Astrocyte of the cerebellum (primary cell): Measurements from ENCODE around the gene HK2.

Experiments used
- DNase-seq: peaks from one replicate; pipeline ENCODE4 v3.0.0-alpha.2; 2011; ENCODE audit warnings: low read depth
- H3K4me3 ChIP-seq: 2 replicates; pipeline ENCODE4 v1.5.1; 2011; ENCODE audit warnings: mild to moderate bottlenecking, low read depth, low read length, moderate library complexity
- in situ Hi-C: cut with HindIII; loops from 2 replicates; pipeline ENCODE4 v1.10.0; 2017; ENCODE audit warnings: low sequenced_read_pairs
- TF ChIP-seq, protein P1 (sequence below): IDR thresholded peaks from 2 replicates; pipeline ENCODE4 v1.5.1; 2012; ENCODE audit warnings: low read length, low read depth, moderate library complexity, mild to moderate bottlenecking; ENCODE audit errors: missing control alignments

Gene HK2

DNA sequence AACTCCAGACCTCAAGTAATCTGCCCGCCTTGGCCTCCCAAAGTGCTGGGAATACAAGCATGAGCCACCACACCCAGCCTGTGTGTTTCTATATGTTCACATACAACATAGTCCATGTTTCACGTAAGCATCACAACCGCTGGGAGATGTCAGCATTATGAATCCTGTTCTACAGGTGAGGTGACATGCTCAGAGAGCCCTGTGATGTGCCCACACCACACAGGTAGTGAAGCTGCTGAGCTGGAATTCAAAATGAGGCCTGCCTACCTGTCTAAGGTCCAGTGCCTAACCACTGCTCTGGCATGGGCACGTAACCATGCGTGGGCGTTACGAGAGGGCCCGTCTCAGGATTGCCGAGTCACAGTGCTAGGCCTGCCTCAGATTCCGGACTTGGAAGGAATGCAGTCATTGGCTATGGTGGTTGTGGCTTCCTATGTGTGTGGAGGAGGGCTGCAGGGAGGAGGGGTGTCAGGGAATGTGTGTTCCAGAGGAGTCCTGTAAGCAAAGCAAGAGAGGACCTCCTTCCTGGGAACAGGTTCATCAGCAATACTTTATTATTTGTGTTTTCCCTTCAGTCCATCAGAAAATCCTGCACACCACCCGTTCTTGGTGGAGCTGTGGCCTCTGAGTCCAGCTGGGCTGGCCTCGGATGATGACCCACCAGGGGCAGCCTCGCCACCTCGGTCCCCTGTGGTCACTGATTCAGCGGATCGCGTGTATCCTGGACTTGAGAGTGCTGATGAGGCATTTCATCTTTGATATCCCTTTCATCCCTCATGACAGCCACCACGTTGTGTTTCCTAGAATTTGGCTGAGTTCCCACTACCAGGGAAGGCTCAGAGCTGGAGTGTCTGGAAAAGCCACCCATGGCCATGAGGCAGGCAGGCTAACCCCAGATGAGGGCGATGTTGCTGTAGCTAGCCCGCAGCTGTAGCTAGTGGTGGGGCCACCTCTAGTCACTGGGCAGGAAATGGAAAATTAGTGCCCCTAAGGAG is 31.1 kb downstream of the HK2 start:
- no peak overlapping the region for H3K4me3 ChIP-seq
- in situ Hi-C loops = no loop called here

DNA sequence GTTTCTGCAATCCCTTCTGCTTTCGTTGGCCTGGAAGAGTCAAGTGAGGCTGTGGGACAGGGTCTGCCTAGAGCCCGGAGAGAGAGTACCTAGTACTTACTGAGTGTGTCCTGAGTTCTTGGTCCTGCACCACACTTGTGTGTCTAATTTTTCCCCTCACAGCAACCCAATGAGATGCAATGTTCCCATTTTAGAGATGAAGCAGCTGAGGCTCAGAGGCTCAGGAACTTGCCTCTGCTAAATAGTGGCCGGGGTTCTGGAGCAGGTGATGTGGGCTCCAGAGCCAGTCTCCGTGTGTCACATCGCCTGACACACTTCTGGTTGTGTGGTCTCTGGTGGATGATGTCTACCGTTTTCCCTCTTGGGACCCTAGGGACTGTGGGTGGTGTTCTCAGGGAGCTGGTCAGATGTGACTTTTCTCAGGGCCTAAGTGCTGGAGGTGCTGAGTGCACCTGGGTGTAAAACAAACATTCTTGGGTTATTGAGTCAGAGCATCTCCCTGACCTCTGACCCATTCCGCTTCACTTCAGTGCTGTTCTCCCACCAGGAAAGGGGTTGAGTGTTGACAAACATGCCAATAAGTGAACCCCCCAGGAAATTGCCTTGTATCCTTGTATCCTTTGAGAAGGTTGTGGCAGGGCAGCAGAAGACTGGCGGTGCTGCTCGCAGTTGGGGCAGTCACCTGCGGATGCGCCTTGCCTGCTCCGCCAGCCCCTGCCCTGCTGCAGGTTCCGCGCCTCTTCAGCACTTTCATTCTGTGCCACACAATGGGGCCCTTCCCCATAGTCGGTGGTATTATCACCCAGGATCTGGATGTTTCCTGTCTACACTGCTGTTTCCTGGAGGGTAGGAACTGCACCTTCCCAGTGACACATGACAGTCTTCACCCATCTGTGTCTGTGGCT is 32.1 kb downstream of the HK2 start:
- in situ Hi-C loops = no loop called here
- no peak for DNase-seq
- TF ChIP-seq, protein P1, sequence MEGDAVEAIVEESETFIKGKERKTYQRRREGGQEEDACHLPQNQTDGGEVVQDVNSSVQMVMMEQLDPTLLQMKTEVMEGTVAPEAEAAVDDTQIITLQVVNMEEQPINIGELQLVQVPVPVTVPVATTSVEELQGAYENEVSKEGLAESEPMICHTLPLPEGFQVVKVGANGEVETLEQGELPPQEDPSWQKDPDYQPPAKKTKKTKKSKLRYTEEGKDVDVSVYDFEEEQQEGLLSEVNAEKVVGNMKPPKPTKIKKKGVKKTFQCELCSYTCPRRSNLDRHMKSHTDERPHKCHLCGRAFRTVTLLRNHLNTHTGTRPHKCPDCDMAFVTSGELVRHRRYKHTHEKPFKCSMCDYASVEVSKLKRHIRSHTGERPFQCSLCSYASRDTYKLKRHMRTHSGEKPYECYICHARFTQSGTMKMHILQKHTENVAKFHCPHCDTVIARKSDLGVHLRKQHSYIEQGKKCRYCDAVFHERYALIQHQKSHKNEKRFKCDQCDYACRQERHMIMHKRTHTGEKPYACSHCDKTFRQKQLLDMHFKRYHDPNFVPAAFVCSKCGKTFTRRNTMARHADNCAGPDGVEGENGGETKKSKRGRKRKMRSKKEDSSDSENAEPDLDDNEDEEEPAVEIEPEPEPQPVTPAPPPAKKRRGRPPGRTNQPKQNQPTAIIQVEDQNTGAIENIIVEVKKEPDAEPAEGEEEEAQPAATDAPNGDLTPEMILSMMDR = no peak
- no peak overlapping the region for H3K4me3 ChIP-seq

More for the DNA sequence above, 31.1 kb downstream of the HK2 start:
- no peak for DNase-seq
- TF ChIP-seq, protein P1 = no peak

- peak; percentile 92 for DNase-seq
- in situ Hi-C loops = no loop called here
- H3K4me3 ChIP-seq = no peak overlapping the region
- TF ChIP-seq, protein P1 = no peak
Observed at GRCh38 chr2:74867841-74868658, 34.1 kb downstream of the HK2 start.

DNA sequence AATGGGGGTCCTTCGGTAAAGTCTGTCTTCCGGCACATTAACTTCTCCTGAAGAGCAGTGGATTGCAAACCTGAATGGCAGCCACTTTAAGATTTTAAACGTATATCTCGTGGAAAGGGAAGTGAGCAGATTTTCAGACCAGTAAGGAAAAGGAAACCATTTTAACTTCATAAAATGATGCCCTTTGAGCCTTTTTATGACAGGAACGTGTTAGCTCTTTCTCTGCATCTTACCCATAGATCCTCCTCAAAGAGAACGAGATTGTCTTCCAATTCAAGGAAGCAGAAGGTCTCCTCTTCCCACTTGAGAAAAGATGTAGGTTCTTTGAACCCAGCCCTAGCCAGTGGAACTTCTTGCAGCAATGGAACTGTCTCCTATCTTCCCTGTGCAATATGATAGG is 35.6 kb downstream of the HK2 start:
- no peak for DNase-seq
- in situ Hi-C loops = no loop called here
- TF ChIP-seq, protein P1 = no peak
- H3K4me3 ChIP-seq = no peak overlapping the region

DNA sequence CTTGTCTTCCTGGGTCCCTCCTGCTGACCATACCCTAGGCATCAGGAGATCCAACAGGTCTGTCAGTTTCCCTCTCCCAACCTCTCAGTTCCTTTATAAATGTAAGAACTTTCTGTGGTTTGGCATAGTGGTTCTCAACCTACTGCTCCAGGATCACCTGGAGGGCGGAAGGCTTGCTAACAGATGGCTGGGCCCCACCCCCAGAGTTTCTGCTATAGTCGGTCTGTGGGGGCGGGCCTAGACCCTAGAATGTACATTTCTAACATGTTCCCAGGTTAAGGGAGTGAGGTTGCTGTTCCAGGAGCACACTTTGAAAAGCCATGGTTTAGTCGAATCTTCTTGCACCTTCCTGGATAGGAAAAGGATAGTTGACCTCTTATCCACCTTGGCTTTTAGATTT is 37.0 kb downstream of the HK2 start:
- TF ChIP-seq, protein P1 = no peak
- H3K4me3 ChIP-seq = no peak overlapping the region
- in situ Hi-C loops = no loop called here

More for the DNA sequence above, 37.0 kb downstream of the HK2 start:
- DNase-seq = no peak
